ENCODE data around the gene MAPK6.

DNA sequence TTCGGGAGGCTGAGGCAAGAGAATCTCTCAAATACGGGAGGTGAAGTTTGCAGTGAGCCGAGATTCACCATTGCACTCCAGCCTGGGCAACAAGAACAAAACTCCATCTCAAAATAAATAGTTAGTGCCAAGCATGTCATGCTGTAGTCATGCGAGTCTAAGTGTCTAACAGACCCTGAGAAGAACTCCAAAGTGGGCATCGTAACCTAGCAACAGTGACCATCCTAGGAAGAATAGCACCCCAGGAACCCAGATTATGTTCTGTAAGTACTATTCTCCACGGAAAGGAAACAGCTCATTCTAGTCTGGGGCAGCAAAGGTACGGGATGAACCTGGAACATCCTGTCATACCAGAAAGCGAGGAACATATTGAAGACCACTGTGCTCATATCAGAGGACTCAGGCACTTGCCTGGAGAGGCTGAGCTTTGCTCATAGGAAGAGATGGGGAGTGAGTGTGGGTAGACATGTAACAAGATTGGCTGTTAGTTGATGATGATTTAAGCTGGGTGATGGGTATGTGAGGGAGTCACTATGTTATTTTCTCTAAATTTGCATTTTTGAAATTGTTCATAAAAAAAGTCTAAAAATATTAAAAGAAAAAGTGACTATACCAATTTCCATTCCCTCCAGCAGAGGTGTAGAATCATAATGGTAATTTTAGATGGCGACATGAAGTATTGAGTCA lies 61.8 kb downstream of the MAPK6 start:
- TF ChIP-seq, protein P1, sequence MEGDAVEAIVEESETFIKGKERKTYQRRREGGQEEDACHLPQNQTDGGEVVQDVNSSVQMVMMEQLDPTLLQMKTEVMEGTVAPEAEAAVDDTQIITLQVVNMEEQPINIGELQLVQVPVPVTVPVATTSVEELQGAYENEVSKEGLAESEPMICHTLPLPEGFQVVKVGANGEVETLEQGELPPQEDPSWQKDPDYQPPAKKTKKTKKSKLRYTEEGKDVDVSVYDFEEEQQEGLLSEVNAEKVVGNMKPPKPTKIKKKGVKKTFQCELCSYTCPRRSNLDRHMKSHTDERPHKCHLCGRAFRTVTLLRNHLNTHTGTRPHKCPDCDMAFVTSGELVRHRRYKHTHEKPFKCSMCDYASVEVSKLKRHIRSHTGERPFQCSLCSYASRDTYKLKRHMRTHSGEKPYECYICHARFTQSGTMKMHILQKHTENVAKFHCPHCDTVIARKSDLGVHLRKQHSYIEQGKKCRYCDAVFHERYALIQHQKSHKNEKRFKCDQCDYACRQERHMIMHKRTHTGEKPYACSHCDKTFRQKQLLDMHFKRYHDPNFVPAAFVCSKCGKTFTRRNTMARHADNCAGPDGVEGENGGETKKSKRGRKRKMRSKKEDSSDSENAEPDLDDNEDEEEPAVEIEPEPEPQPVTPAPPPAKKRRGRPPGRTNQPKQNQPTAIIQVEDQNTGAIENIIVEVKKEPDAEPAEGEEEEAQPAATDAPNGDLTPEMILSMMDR (conservative IDR thresholded peaks at IDR 0.05), result no peak
- TF ChIP-seq ZFX (IDR thresholded peaks at IDR 0.05), result no peak
